Smooth muscle cell of bladder (primary cell): ENCODE results near the gene HRC. TPM values are rescaled to one million over a fixed set of nuclear protein-coding genes. Genes with fewer than 3 reads are reported as not detected.

Experiments
- total RNA-seq: library from RNA; depleted of rRNA; stranded (reverse); fragments of >200 nt; gene quantifications from 2 replicates; pipeline ENCODE4 v1.2.3, GENCODE V29; 2014

The HRC gene, protein sequence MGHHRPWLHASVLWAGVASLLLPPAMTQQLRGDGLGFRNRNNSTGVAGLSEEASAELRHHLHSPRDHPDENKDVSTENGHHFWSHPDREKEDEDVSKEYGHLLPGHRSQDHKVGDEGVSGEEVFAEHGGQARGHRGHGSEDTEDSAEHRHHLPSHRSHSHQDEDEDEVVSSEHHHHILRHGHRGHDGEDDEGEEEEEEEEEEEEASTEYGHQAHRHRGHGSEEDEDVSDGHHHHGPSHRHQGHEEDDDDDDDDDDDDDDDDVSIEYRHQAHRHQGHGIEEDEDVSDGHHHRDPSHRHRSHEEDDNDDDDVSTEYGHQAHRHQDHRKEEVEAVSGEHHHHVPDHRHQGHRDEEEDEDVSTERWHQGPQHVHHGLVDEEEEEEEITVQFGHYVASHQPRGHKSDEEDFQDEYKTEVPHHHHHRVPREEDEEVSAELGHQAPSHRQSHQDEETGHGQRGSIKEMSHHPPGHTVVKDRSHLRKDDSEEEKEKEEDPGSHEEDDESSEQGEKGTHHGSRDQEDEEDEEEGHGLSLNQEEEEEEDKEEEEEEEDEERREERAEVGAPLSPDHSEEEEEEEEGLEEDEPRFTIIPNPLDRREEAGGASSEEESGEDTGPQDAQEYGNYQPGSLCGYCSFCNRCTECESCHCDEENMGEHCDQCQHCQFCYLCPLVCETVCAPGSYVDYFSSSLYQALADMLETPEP
- 0.09 TPM in 1 of 2 replicates, not detected in the other for total RNA-seq

DNA sequence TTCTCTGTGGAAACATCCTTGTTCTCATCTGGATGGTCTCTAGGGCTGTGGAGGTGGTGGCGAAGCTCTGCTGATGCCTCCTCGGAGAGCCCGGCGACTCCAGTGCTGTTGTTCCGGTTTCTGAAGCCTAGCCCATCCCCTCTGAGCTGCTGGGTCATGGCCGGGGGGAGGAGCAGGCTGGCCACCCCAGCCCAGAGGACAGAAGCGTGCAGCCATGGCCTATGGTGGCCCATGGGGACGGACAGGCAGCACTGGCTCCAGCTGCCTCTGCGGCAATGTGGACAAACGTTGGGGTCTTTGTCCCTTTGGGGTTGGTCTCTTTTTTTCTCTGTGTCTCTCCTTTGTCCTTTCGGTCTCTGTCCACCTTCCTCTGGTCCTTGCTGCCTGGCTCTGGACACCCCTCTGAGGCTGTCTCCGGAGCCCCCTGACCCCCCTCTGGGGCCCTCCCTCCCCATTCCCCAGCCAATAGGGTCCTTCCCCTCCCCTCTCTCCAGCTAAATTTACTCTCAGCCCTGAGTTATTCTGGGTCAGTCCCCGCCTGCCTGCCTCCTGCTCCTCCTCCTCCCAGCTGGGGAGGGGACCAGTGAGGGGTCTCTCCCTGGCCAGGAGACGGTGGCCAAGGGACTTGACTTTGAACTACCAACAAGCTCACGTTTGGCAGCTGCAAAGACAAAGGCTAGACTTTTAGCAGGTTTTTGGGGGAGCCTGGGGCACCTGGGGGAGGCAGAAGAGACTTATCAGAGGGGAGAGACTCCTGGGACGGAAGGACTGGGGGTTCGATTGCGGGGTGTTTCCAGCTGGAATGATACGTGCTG lies at the start of gene HRC:
TSS of gene HRC (minus strand) at position 392 of the 815 bp plus-strand sequence. CDS start at position 233, 159 bp downstream.

DNA sequence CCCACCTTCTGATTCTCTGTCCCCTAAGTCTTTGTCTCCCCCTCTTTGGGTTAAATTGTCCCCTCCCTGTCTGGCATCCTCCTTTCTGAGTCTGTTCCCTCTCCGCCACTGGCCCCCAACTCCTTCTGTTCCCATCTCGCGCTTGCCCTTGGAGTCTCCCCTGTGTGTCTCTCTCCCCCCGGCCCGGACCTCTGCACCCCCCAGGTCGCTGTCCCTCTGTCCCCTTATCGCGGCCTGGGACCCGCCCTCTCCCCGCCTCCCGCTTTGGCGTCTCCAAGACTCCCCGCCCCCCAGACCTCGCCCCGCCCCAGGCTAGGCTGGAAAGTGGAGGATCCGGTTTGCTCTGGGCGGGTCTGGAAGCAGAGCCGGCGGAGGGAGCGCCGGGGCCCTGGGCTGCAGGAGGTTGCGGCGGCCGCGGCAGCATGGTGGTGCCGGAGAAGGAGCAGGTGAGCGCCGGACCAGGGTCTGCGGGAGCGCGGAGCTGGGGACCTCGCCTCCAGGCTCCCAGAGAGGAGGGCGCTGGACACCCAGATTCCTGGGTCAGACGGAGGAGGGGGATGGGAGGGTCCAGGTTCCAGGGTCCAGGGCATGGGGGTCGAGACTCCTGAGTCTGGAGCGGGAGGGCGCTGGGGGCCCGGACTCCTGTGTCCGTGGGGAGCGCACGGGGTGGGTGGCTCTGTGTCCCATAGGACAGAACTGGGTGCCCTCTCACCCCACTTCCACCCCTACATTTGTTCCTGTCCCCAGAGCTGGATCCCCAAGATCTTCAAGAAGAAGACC lies 2.4 kb upstream of the HRC start, which contains the start of gene TRPM4:
TSS of gene TRPM4 (plus strand) at position 348 of the 780 bp plus-strand sequence. CDS start at position 423, 75 bp downstream.

DNA sequence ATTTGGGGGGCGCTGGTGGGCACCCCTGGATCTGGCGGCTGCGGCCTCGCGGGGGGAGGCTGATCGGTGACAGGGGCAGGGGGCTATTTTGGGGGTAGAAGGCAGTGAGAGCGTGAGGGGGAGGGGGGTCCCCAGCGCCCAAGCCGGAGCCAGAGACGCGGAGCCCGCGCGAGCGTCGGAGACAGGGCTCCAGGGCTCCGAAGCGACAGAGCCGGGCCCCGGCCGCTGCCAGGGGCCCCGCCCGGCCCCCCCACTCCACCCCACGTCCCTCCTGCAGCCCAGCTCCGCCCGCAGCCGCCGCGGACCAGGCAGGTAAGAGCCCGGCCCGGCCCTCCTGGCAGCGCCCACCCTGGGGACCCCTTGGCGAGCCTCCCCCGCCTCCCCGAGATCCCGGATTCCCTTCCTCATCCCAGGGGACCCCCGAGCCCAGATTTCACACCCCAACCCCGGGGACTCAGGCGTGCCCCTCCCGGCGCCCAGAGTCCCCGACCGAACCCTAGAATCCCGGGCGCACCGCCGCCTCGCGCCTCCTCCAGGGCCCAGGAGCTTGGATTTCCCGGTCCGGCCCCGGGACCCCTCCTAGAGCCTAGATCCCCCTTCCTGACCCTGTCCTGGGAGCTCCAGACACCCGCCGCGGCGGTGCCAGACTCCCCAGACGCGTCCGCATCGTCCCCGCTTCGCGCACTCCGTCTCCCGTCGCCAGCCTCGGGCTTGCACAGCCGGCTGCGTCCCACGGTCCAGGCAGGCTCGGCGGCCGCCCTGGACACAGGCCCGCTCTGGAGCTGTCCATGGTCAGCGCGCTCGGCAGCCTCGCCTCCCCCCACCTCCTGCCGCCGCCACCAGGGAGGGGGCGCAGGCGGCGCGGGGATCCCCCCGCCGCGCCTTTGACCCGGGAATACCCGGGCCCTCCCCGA lies 35.5 kb downstream of the HRC start, which contains the start of gene PPFIA3:
TSS of gene PPFIA3 (plus strand) at position 134 of the 914 bp plus-strand sequence. CDS start 8,330 bp downstream, outside the sequence.

DNA sequence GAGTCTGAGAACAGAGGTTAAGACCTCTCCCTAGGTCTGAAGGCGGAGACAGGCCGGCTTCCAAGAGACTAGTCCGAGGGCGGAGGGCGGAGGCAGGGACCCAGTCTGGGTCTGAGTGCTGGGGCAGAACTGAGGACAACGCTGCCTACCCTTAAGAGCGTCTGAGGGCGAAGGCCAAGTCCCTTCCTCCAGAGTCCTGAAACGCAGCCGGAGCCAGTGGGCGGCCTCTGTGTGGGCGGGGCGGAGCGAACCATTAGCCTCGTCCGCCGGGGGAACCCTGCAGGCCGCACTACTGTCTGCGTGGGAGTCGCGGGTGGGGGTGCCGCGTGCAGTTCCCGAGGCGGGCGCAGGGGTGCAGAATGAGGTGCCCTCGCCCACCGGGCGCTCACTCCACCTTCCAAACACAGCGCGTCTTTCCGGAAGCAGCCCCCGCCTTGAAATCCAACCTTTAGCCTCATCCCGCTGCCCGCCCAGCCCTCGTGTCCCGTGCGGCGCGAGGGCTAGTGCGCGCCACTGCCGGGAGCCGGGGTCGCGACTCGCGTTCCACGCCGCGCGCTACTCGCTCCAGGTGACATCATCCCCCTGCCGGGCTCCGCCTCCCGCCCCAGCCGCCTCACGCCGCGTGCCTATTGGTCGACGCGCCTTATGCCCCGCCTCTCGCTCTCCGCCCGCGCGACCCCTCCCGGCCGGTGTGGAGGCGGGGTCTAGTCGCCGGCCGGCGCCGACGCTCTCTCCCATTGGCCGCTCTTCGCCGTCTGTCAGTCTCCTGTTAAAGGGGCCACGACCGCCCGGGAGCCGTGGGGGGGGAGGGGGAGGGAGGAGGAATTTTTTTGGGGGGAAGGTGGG lies 36.4 kb downstream of the HRC start, which contains the start of gene C19orf73:
TSS of gene C19orf73 (minus strand) at position 579 of the 846 bp plus-strand sequence. CDS start at position 458, 121 bp downstream.

DNA sequence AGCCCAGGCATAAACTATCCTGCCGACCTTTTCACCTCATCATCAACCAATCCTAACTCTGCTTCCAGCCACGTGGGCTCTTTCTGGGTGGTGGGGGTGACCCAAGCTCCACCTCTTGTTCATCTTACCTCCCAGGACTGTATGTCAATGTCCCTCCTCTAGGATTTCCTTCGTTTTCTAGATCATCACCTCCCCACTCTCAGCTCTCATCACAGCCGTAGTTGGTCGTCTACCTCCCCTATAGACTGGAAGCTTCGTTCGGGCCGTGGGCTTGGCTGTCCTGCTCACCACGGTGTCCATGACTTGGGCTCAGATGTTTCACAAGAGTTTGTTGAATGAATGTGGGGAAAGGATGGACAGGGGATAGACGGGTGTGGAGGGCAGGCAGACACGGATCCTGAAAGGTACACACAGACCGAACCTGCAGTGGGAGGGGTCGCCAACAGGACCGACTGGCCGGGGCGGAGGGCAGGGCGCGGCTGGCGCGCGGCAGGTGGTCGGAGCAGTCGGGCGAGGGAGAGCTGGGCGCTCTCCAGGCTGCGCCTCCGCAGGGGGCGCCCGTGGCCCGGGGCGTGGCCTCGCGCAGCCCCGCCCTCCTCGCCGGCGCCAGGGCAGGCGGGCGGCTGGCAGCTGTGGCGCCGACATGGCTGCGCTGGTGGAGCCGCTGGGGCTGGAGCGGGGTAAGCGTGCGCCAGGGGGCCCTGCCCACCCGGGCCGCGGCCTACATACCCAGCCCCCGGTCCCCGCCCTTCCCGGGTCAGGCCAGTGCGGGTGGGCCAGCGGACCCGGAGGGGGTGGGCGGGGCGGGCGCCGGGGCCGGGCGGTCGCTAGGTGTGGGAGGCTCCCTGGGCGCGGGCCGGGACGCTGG lies 41.2 kb downstream of the HRC start, which contains the start of gene LIN7B:
TSS of gene LIN7B (plus strand) at position 609 of the 868 bp plus-strand sequence. CDS start at position 644, 35 bp downstream.

Other genes with a start within 250 kb of the HRC start
- 0.14 and 0.18 TPM in 2 replicates for gene DHDH, start 221.7 kb downstream of the HRC start, total RNA-seq
- 77.2 and 141 TPM in 2 replicates for gene BAX, start 200.5 kb downstream of the HRC start, total RNA-seq
- gene FTL, start 190.1 kb downstream of the HRC start, total RNA-seq, result 5,813 and 7,581 TPM in 2 replicates
- gene GYS1, start 162.1 kb downstream of the HRC start, total RNA-seq, result 29.0 and 45.9 TPM in 2 replicates
- gene RUVBL2, start 161.5 kb downstream of the HRC start, total RNA-seq, result 201 and 206 TPM in 2 replicates
- not detected in 2 replicates for gene LHB, start 138.3 kb downstream of the HRC start, total RNA-seq
- gene CGB3, start 131.1 kb downstream of the HRC start, total RNA-seq, result not detected in 2 replicates
- not detected in 2 replicates for gene CGB2, start 123.5 kb downstream of the HRC start, total RNA-seq
- not detected in 2 replicates for gene CGB1, start 118.5 kb downstream of the HRC start, total RNA-seq
- gene CGB5, start 111.5 kb downstream of the HRC start, total RNA-seq, result not detected in 2 replicates
- not detected in 2 replicates for gene CGB8, start 106.3 kb downstream of the HRC start, total RNA-seq
- 0.09 and 0.14 TPM in 2 replicates for gene CGB7, start 97.6 kb downstream of the HRC start, total RNA-seq
- not detected in 2 replicates for gene NTF4, start 90.6 kb downstream of the HRC start, total RNA-seq
- not detected in 2 replicates for gene KCNA7, start 82.7 kb downstream of the HRC start, total RNA-seq
- 106 and 162 TPM in 2 replicates for gene SNRNP70, start 69.9 kb downstream of the HRC start, total RNA-seq
- 8.9 and 11.0 TPM in 2 replicates for gene LIN7B, start 41.0 kb downstream of the HRC start, total RNA-seq
- gene C19orf73, start 36.3 kb downstream of the HRC start, total RNA-seq, result 0.28 and 0.83 TPM in 2 replicates
- gene PPFIA3, start 35.9 kb downstream of the HRC start, total RNA-seq, result 1.4 and 1.6 TPM in 2 replicates
- 9.1 and 16.5 TPM in 2 replicates for gene TRPM4, start 2.4 kb upstream of the HRC start, total RNA-seq
- 0.09 TPM in 1 of 2 replicates, not detected in the other for gene SLC6A16, start 169.8 kb upstream of the HRC start, total RNA-seq
- not detected in 2 replicates for gene CD37, start 180.0 kb upstream of the HRC start, total RNA-seq
- gene TEAD2, start 207.0 kb upstream of the HRC start, total RNA-seq, result 15.9 and 16.4 TPM in 2 replicates
- 0.14 TPM in 1 of 2 replicates, not detected in the other for gene DKKL1, start 208.5 kb upstream of the HRC start, total RNA-seq
- not detected in 2 replicates for gene KASH5, start 232.9 kb upstream of the HRC start, total RNA-seq